HG02642 (cell line): ENCODE measurements around the gene TMEM139.
"Not testable (repeated sequence)": the region's sequence is repeated elsewhere in the genome, so short reads cannot be mapped to it uniquely, and the experiment has no call there.

Experiments
- ATAC-seq: cut with Tn5 transposase; IDR thresholded peaks from one replicate; pipeline ENCODE4 v1.9.1; 2021; ENCODE audit warnings: mild to moderate bottlenecking; ENCODE audit not compliant: unreplicated experiment, poor library complexity

Gene TMEM139

DNA sequence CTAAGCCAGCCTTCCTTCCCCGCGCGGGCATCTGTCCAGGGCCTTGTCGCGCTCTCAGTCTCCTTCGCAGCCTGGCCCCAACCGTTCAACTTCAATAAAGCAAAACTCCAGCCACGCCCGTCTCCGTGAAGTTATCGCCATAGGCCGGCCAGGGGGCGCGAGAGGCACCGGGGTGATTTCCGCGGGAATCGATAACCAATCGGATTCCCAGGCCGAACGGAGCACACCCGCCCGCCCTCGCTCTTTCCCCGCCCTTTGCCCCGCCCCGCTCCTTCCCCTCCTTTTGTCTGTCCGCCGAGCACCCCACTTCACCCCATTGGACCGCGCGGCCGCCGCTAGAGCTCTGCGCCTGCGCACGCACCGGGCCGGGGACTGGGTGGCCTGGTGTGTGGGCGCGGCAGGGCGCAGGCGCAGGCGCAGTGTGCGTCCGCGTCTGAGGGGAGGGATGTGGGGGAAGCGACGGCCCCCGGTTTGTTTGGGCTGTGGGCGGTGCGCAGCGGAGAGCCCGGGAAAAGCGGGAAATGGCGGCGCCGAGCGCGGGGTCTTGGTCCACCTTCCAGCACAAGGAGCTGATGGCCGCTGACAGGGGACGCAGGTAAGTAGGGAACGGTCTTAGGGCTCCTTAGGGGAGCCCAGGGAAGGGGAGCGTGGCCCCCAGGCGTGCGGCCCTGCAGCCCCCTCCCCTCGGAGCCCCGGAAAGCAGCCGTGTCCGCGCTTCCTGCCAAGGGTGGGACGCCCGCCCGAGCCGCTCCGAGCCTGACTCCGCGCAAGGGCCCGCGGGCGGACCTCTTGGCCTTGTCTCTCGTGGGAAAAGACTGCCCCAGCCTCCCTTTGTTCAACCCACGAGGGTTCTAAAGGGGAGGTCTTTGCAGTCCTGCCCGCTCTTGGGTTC, 3.4 kb downstream of the TMEM139 start, which contains the start of gene CASP2:
Gene CASP2, plus strand, starts transcription at position 417 of the 892 bp plus-strand sequence. Its CDS starts 105 bp downstream, at position 522.
- ATAC-seq: peak; percentile 92

DNA sequence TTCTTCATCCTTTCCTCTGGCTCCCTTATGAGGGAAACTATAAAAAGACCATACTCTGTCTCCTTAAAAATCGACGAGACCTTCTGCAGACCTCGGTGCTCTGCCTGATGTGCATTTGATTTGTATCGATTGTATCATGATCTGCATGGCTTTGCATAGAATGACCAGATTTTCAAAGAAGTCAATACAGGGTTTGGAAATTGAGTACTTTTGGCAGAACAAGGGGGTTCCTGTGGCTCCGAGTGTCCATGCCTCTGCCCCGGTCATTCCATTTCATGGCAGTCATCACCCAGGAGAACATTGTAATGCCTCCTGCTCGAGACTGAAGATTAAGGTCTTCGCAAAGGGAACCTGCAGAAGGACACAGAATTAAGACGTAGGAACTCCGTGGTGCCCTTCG, 4.1 kb downstream of the TMEM139 start:
- no peak for ATAC-seq

GRCh38 chr7:143289421-143289820, 4.7 kb downstream of the TMEM139 start:
- no peak for ATAC-seq

GRCh38 chr7:143289888-143290287, 5.1 kb downstream of the TMEM139 start:
- ATAC-seq: not testable (repeated sequence)

- no peak for ATAC-seq
These were observed 5.5 kb downstream of the TMEM139 start for GRCh38 chr7:143290293-143290692.

DNA sequence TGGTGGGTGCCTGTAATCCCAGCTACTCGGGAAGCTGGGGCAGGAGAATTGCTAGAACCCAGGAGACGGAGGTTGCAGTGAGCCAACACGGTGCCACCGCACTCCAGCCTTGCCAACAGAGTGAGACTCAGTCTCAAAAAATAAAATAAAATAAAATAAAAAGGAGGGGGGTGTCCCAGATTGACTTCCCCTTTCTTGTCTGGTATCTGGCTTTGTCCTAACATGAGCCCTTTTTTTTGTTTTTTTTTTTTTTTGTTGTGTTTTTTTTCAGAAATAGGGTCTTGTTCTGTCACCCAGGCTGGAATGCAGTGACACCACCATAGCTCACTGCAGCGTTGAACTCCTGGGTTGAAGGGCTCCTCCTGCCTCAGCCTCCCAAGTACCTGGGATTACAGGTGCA, 8.1 kb downstream of the TMEM139 start:
- no peak for ATAC-seq

GRCh38 chr7:143295870-143296269, 11.1 kb downstream of the TMEM139 start:
- ATAC-seq: no peak

DNA sequence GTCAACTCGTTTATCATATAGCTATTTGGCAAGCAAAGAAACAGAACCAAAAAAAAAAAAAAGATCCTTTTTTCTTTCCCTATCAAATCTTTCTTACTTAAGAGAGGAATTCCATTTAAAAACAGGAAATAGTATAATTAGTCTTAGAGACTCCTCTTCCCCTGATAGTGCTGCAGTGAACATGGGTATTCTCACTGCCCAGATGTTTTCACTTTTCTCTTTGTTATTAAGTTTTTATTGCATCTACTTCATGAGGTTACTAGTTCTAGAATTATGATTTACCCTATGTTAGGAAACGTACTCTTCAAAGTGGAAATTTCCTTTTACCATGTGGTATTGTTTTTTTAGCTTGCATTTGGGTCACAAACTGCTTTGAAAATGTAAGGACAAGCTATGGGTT, 11.9 kb downstream of the TMEM139 start:
- no peak for ATAC-seq

GRCh38 chr7:143299346-143299745, 14.6 kb downstream of the TMEM139 start:
- no peak for ATAC-seq

DNA sequence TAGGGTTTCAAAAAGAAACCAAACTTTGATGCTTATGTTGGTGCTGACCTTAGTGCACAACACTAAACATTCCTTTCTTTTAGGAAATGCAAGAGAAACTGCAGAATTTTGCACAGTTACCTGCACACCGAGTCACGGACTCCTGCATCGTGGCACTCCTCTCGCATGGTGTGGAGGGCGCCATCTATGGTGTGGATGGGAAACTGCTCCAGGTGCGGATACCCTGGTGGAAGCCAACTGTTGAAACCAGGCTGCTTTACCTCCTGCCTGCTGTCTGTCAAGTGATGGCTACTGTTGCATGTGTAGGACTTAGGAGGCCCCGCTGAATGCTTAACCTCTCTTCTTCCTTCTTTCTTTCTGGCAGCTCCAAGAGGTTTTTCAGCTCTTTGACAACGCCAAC, 15.1 kb downstream of the TMEM139 start:
- ATAC-seq: peak; percentile 62

DNA sequence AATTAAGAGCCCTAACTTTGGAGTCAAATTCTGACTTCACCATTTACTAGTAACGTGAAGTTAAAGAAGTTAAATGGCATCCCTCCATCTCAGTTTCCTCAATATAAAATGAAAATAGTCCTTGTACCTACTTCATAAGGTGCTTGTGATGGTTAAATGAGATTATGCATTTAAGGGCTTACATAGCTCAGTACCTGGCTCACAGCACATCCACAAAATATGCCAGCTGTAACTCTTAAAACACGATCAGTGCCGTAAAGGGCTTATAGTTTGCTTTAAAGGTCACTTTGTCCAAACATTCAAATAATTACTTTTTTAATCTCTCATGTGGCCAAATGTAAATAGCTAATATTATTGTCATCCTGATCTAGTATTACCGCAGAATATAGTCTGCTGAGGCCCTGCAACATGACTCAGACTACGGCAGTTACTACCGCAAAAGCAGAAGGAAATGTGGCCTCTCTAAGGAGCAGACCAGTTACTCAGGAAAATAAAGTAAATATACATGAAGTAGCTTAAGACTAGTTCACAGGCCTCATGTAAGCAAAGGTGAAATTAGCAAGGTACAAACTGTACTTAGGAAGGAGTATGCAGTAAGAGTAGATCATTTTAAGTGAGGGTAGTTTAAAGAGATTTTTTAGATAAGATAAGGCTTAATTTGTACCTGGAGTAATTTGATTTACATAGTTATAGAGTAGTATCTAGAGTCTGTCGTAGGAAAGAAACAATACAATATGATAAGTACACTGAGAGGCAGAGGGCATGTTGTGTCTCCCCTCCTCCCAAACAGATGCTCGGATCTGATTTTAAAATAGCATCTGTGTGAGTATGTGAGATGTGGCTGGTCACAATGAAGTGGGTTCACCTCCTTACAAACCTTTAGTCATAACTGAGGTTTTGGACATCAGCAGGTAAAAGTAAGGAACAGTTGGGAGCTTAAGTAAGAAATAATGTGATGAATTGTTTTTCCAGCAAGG, 16.5 kb downstream of the TMEM139 start:
- ATAC-seq: no peak

GRCh38 chr7:143303733-143304132, 19.0 kb downstream of the TMEM139 start:
- ATAC-seq: no peak

GRCh38 chr7:143304938-143305337, 20.2 kb downstream of the TMEM139 start:
- ATAC-seq: no peak

GRCh38 chr7:143305423-143306070, 20.8 kb downstream of the TMEM139 start:
- no peak for ATAC-seq

DNA sequence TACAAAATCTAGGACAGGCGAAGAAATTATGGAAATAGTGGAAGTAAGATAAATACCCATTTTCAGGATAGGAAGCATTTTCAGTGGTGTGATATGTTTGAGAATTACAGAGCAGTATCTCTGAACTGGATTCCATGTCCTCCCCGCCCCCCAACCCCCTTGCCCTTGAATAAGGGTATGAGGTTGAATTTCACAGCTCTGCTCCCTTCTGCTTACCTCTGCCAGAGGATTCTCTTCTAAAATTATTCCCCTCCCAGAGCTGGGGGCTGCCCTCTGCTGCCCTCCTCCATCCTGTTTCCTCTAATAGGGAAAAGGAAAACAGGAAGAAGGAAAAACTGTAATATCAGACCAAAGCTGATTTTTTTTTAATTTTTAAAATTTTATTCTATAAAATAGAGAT, 23.9 kb downstream of the TMEM139 start:
- ATAC-seq: no peak

DNA sequence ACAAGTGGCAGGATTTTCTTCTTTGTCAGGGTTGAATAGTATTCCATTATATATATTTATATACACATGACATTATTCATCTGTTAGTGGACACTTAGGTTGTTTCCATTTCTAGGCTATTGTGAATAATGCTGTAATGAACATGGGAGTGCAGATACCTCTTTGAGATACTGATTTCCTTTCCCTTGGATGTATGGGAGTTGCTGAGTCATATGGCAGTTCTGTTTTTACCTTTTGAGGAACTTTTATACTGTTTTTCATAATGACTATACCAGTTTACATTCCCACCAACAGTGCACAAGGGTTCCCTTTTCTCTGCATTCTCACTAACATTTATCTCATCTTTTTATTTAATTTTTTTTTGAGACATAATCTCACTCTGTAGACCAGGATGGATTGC, 29.4 kb downstream of the TMEM139 start:
- no peak for ATAC-seq

DNA sequence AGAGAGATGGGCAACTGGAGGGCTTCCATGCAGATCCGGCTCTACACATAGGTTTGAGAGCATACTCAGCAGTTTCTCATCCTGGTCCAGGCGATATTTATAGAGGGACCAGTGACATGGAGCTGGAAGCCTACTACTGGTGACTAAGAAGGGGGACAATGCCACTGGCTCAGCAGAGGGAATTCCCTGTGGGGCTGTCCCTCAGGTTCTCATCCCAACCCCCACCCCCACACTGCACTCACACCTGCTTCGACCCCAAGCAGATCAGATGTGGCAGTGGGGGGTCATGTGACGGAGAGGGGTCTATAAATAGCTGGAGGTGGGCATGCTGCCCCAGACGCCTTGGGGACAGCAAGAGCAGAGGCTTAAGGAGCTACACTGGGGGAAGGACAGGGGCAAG, 31.0 kb downstream of the TMEM139 start, which contains the start of gene CLCN1:
Gene CLCN1, plus strand, starts transcription at position 336 of the 400 bp plus-strand sequence. CDS start 102 bp downstream, outside the sequence.
- ATAC-seq: no peak

DNA sequence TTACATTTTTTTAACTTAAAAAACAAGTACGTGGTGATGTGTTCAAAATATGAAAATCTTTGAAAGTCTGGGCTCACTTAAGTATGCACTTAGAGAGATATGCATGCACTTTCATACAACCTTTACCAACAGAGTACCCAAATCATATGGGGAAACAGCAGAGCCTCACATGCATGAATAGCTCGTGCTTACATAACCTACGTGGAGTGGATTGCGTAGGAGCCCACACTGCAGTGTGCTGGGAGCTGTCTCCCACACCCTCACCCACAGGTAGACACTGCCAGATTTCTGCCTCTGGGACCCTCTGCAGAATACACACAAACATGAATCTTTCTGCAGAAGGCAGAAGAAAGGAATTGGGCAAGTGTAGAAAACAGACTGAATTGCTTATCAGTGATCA, 31.7 kb downstream of the TMEM139 start:
- no peak for ATAC-seq

DNA sequence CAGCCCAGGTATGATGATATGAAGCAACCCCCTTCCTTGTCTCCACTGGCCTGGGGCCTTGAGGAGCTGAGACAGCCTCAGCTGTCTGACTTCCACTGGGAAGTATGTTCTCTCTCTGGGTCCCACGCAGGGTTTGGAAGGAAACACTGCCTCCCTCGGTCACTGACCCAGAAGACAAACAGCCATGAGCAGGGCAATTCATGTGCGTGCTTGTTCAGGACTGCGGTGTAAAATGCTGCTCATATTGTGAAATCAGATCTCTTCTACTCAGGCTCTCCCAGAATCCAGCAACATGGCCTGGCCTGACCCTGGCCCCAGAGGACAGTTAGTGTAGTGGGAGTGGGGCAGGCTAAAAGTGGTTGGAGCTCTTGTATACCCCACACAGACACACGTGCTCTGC, 33.9 kb downstream of the TMEM139 start:
- no peak for ATAC-seq

GRCh38 chr7:143320620-143321019, 35.9 kb downstream of the TMEM139 start:
- no peak for ATAC-seq
